Measurements from ENCODE around the gene WDFY4.

Gene WDFY4

DNA sequence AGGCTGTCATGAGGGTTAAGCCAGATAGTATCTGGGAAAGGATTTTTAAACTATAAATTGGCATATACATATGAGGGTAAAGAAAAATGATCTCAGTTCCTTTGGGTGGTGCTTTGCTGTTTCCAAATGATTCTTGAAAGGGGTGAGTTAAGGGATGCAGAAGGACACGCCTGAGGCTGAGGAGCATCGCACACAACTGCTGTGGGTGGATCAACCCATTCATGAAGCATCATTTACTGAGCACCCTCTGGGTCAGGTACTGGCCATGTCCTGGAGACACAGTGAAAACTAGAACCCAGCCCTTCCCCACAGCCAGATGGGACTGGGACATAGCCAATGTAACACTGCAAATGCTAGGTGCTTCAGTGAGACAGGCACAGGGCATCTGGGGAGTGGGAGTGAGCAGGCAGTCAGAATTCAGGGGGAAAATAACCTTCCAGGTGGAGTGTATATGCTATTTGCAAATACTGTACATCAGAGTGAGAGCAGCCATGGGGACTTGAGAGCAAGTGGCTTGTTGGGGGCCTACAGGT is 112.1 kb downstream of the WDFY4 start:
- DNase-seq, result no peak

DNA sequence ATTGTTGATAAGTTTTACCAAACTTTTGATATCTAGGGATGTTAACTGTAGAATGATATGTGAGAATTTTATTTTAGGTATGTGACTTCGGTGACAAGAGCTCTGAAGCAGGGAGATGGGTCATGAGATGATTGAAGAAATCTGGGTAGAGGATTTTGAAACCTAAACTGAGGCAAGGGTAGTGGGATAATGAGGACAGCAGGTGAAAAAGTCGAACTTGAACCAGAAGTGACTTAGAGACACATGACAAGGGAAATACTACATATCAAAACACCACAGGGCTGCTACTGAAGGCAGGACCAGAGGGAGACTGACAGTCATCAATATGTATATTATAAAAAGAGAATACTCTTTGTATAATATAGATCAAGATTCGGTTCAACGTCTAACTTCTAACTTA is 113.2 kb downstream of the WDFY4 start:
- no peak for DNase-seq

GRCh38 chr10:48798481-48799254 is 114.0 kb downstream of the WDFY4 start:
- no peak for DNase-seq

GRCh38 chr10:48799341-48800006 is 114.8 kb downstream of the WDFY4 start:
- DNase-seq, result no peak

DNA sequence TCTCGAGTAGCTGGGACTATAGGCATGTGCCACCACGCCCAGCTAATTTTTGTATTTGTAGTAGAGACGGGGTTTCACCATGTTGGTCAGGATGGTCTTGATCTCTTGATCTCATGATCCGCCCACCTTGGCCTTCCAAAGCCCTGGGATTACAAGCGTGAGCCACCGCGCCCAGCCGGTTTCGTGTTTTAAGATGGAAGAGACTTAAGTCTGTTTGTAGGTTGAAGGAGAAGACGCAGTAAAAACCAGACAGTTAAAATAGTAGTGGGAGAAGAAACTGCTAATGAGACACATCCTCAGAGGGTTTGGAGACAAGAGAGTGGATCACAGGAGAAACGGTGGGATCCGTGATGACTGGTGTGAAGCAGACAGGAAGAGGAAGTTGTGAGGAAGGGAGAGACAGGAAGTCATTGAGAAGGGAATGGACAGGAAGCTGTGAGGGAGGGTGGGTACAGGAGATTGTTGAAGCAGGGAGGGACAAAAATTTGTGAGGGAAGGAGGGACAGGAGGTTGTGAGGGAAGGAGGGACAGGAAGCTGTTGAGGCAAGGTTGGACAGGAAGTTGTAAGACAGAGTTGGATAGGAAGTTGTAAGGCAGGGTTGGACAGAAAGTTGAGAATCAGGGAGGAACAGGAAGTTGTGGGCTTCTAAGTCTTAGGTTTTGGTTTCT is 115.5 kb downstream of the WDFY4 start:
- DNase-seq, result no peak

DNA sequence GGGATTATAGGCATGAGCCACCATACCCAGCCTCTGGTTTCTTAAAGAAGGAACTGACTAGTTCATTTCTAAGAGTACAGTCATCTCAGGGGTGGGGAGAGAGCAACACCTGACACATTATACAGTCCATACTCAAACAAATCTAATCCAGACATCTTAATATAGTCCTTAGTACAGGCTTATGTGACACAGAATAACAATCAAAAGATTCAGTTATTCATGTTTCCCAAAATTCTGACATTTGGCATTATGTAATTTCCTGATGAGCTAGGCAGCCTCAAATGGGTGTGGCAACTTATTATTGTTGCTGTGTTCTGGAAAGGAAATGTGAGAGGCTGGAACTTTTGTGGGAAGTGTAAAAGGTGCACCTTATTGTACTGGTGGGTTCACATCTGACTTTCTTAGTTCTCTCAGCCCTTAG is 116.3 kb downstream of the WDFY4 start:
- DNase-seq, result no peak

GRCh38 chr10:48802611-48803071 is 118.0 kb downstream of the WDFY4 start:
- DNase-seq, result no peak

DNA sequence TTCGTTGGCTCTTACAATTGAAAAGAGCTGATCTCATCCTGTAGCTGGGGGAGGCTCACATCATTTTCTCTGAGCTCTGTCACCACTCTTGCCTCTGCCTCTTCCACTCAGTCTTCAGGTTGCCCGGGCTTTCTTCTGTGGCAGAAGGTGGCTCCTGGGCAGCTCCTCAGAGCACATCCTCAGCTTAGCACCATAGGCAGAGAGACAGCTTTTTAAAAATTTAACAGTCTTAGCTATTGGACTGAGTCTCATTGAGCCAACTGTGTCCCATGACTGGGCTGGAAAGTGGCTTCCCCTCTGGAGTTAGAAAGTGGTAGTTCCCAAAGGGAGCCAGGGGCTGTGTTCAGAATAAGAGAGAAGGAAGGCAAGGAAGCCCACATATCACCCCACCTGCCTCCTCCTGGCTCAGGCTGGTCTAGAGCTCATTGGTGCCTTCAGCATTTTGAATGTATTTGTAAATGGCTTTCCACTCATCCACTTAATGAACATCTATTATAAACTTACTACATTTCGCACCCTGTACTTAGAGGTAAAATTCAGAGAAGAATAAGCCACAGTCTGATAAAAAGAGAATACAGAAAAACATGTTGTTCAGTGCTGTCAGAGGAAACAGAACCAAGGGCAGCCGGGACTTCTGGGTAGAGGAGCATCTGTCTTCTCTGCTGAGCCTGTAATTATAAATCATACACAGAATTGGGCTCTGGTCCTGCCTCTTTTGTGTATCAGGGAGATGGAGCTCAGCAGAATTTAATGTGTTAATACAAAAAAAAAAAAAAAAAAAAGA is 119.3 kb downstream of the WDFY4 start:
- DNase-seq, result no peak

DNA sequence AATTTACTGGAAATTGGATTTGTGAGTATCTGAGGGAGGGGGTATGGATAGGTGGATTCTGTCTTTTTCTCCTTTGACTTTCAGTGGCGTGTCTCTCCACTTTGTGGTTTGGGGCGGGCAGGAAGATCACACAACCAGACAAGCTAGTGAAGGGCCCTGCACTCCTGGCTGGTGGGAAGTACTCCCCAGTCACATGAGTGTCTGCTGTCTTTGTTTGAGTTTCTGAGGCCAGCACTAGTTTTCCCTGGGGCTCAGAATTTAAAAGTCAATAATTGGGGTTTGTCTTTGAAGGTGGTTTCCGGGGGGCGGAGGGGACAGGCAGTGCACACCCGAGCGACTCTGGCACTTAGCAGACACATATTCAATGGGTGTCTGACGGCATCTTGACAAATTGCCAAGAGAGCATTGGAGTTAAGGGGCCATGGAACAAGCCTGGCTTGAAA is 120.1 kb downstream of the WDFY4 start:
- no peak for DNase-seq

DNA sequence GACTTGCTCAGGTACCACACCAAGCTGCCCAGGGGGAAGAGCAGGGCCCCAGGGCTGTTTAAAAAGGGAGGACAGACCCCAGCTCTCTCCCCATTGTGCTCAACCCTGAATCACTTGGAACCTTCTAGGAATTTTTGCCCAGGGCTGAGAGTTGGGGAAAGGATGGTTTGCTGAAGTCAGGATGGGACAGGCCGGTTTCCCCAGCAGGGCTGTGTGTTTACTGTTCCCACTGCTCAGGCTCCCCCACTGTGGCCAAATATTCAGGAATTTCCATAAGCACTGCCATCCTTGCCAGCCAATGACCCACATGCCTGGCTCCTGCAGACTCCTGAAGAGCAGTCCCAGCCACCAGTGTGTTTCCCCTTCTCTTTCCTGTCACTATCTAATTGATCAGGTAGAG is 120.7 kb downstream of the WDFY4 start:
- no peak for DNase-seq

- no peak for DNase-seq
Measured at GRCh38 chr10:48805848-48806247, 121.2 kb downstream of the WDFY4 start.

DNA sequence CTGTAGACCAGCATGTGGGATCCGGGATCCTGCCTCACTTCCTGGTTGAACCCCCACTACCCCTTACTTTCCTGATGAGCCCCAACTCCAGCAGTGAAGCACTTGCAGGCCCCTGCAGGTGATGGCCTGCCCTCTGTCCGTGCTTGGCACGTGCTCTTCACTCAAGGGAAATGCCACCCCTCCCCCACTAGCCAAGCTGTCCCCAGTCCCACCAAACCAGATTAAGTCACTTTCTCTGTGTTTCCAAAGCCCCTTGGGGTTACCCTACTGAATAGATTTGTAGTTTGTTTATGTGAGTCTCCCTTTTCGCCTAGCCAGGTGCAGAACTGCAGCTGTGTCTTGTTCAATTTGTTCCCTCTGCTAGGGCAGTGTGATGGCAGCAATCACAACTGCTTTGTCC is 121.7 kb downstream of the WDFY4 start:
- DNase-seq, result no peak

- no peak for DNase-seq
Measured at GRCh38 chr10:48807791-48808470, 123.3 kb downstream of the WDFY4 start.

- DNase-seq, result no peak
Measured at GRCh38 chr10:48809261-48809660, 124.6 kb downstream of the WDFY4 start.

DNA sequence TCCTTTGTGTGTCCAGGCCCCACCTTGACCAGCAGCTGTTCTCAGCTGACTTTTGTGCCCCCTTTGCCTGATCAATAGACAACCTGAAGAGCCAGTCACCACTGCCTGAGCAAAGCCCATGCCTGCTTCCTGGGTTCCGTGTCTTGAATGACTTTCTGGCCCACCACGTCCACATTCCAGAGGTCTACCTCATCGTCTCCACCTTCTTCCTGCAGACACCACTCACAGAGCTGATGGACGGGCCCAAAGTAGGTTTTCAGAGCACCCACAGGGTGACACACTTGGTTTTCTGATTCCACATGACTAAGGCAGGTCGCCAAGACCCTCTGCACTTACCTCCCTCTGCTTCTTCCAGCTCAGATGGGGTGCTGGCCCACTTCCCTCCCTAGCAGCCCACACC is 126.8 kb downstream of the WDFY4 start:
- no peak for DNase-seq

DNA sequence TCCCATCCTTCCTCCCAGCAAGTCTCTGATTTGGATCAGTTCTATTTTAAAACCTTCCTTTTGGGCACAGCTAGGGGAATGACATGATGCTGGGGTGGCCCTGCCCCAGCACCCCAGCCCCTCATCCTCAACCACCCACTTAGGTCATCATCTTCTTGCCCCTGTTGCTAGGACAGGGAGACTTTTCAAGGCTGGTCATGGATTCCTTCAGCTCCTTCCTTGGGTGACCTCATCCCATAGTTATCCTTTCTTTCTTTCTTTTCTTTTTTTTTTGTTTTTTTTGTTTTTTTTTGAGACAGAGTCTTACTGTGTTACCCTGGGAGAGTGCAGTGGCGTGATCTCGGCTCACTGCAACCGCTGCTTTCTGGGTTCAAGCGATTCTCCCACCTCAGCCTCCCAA is 127.2 kb downstream of the WDFY4 start:
- DNase-seq, result no peak

DNA sequence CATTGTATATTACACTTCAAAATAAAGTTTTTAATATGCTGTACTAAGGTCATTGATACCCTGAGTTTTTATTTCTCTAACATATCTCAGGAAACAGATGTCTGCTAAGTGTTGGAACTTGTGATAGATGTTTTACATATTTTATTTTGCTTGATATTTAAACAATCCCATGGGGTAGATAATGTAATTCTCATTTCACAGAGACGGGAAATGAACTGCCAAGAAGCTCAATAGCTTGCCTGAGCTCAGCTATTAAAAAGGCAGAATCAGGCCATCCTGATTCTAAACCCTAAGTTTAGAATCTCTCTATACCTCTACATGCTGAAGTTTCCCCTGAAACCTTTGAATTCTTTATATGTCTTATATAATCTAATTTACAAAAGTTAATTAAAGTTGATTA is 128.6 kb downstream of the WDFY4 start:
- no peak for DNase-seq

DNA sequence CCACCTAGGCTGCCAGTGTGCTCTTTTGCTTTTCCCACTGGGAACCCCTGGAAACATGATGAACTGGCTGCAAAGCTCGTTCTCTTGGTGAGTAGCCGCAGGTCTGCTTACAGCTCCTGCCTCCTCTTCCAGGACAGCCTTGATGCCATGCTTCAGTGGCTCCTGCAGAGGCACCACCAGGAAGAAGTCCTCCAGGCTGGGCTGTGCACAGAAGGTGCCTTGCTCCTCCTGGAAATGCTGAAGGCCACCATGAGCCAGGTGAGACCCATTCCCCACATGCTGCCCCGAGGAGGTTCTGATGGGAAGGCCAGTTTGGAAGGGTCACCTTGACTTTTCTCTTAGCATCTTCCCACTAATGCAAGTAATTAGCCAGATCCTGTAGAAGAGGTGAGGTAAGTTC is 129.2 kb downstream of the WDFY4 start:
- DNase-seq, result no peak

DNA sequence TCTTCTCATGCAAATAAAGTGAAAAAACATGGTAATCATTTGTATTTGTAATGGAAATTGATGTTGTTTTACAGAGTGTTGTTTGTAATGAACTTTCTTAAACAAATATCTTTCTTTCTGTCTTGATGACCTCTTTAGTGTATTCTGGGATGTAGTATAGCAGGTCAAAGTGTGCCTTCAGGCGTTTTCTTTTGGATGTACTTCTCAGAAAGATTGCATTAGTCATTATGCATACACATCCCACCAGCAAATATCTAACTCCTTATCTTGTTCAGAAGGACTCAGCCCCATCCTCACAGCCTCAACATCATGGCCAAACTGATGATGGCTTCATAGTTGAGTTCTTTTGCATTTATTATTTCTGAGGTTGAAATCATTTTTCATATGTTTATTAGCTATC is 130.3 kb downstream of the WDFY4 start:
- DNase-seq, result no peak

- DNase-seq, result no peak
Measured at GRCh38 chr10:48817141-48817540, 132.5 kb downstream of the WDFY4 start.

DNA sequence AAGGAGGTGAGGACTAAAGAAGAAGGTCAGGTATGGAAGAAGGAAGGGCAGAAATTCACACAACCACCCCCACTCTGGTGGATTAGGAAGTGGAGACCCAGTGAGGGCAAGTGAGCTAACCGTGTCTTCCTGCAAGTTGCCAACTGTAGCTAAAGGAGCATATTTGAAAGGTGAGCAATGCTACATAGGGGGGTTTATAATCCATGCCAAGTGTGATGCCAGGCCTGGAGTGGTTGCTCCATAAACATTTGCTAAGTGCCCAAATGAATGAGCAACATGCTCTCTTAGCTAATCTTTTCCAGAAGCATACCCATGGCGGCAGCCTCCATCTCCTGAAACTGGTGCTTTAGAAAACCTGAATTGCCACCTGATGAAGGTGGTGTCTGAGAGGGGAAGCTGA is 133.4 kb downstream of the WDFY4 start:
- no peak for DNase-seq

- no peak for DNase-seq
Measured at GRCh38 chr10:48818861-48819520, 134.3 kb downstream of the WDFY4 start.
